Measurements from ENCODE around the gene OSBPL1A.

- TF ChIP-seq CTCF (IDR thresholded peaks at IDR 0.05; ENCODE audit: insufficient read depth, low read length, poor library complexity, severe bottlenecking): no peak
- no peak for TF ChIP-seq EZH2phosphoT487 (conservative IDR thresholded peaks at IDR 0.05; ENCODE audit: low read length)
Observed at GRCh38 chr18:24214913-24215312, 182.7 kb downstream of the OSBPL1A start.

All from SU-DHL-6 (cell line).